Thyroid gland (tissue), 4 donors: ENCODE measurements around the gene NDUFS4.

Experiments used
- CTCF ChIP-seq, 6 experiments: fragments of 200-600 bp in 3 of 6; fragments of 450-650 bp in 3 of 6; sonication (generic) in 3 of 6; IDR thresholded peaks; one replicate each; pipeline ENCODE4 v1.5.1; 2016 to 2019; ENCODE audit warnings: antibody characterized with exemption in 6 of 6, mild to moderate bottlenecking in 2 of 6, inconsistent platforms in 1 of 6, moderate library complexity in 1 of 6
- POLR2A ChIP-seq, 2 donors: fragments of 450-650 bp; IDR thresholded peaks; one replicate each; pipeline ENCODE4 v1.6.1; 2017; ENCODE audit warnings: antibody characterized with exemption in 2 of 2, mild to moderate bottlenecking in 2 of 2, moderate library complexity in 1 of 2

- TF ChIP-seq POLR2A (IDR thresholded peaks at IDR 0.05), result no peak
- no peak for TF ChIP-seq CTCF (IDR thresholded peaks at IDR 0.05)
These were observed 47.4 kb downstream of the NDUFS4 start for GRCh38 chr5:53607886-53608285.
